ENCODE measurements around the gene LST1.
"Not testable (repeated sequence)": the region's sequence is repeated elsewhere in the genome, so short reads cannot be mapped to it uniquely, and the experiment has no call there.

Gene LST1

GRCh38 chr6:31581434-31582229 lies 4.4 kb upstream of the LST1 start:
- FAIRE-seq = no peak

GRCh38 chr6:31582230-31582643 lies 3.8 kb upstream of the LST1 start, which contains the start of gene LTB:
Gene LTB, minus strand, starts transcription at chr6:31582424. Its CDS starts 7 bp downstream, at chr6:31582417.
- FAIRE-seq = no peak

- no peak for FAIRE-seq
Measured at GRCh38 chr6:31585491-31585890, 586 bp upstream of the LST1 start.

GRCh38 chr6:31586599-31587281 lies 663 bp downstream of the LST1 start:
- FAIRE-seq = no peak

GRCh38 chr6:31587791-31588777 lies 2.0 kb downstream of the LST1 start:
- no peak for FAIRE-seq

GRCh38 chr6:31588871-31589650 lies 3.0 kb downstream of the LST1 start:
- FAIRE-seq = no peak

- not testable (repeated sequence) for FAIRE-seq
Measured at GRCh38 chr6:31590691-31591090, 4.6 kb downstream of the LST1 start.

- FAIRE-seq = no peak
Measured at GRCh38 chr6:31592396-31592771, 6.3 kb downstream of the LST1 start.

GRCh38 chr6:31597006-31597405 lies 10.9 kb downstream of the LST1 start:
- FAIRE-seq = no peak

GRCh38 chr6:31607317-31607716 lies 21.2 kb downstream of the LST1 start:
- no peak for FAIRE-seq

- no peak for FAIRE-seq
Measured at GRCh38 chr6:31609519-31610406, 23.7 kb downstream of the LST1 start.

- FAIRE-seq = no peak
Measured at GRCh38 chr6:31610968-31611367, 24.9 kb downstream of the LST1 start.

DNA sequence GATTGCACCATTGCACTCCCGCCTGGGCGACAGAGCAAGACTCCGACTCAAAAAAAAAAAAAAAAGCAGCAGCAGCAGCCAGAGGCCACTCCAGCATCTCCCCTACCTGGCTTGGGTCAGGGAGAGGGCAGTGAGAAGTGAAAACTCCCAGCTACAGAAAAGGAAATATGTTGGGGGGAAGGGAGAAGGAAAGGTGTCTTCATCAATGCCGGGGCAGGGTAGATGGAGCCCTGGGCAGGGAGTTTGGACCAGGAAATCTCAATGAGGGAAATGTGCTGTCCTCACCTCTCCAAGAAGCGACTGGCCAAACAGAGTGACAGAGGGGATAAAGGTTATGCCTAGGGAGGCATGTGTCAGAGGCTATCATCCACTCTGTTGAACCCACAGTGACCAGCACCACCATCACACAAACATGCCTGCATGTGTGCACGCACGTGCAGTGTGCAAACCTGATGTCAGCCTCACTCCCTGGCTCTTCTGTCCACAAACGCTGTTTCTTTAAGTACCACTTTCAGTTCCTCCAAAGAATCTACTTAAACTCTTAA lies 28.1 kb downstream of the LST1 start:
- FAIRE-seq = no peak

- no peak for FAIRE-seq
Measured at GRCh38 chr6:31614684-31615578, 28.9 kb downstream of the LST1 start, which contains the start of gene AIF1. Gene AIF1, plus strand, starts transcription at chr6:31615234. Its CDS starts 96 bp downstream, at chr6:31615330.

DNA sequence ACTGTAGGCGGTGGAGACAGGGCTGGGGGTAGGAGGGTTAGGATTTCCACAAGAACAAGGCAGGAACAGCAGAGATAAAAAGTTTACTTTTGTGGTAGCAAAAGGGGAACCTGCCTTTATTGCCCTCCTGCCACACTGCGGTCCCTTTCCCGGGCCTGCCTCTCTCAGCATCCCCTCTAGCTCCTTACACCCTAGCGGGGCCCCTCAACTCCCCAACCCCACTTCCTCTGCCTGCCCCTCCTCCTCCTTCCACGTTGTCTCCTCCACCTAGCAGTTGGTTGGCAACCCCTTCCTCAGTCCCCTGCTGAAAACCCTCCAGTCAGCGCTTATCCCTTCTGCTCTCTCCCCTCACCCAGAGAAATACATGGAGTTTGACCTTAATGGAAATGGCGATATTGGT lies 29.7 kb downstream of the LST1 start:
- FAIRE-seq = no peak

GRCh38 chr6:31617010-31617409 lies 30.9 kb downstream of the LST1 start:
- FAIRE-seq = no peak

DNA sequence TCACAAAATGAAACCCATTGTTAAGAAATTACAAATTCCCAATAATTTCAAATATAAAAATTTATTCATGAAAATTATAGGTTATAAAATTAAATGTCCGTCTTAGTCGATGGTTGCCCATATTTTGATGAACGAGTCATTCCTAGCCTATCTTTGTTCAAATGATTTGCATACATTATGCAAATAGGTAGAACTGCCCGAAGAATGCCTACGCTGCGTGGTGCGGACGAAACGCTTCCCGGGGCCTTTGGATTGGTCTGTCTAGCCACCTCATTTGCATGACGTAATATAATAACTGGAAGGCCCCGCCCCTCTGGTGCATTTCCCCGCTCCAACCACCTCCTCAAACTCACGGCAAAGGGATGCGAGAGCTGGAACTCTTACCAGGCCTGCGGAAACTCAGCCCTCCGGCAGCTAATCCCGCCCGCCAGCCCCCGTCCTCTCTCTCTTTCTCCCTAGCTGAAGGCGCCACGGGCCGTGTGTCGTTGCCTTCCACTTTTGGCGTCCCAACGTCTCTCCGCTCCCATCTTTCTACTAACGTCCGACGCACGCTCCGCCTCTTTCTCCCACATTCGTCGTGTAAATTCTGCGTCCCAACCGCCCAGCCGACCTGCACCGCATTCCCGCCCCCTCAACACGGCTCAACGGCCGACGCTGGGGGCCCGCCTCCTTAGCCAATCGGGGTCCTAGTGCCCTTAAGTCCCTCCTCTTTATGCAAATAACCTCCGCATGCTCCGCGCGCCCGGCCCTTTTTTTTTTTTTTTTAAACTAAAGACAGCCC lies 33.9 kb downstream of the LST1 start:
- FAIRE-seq = peak; percentile 98

DNA sequence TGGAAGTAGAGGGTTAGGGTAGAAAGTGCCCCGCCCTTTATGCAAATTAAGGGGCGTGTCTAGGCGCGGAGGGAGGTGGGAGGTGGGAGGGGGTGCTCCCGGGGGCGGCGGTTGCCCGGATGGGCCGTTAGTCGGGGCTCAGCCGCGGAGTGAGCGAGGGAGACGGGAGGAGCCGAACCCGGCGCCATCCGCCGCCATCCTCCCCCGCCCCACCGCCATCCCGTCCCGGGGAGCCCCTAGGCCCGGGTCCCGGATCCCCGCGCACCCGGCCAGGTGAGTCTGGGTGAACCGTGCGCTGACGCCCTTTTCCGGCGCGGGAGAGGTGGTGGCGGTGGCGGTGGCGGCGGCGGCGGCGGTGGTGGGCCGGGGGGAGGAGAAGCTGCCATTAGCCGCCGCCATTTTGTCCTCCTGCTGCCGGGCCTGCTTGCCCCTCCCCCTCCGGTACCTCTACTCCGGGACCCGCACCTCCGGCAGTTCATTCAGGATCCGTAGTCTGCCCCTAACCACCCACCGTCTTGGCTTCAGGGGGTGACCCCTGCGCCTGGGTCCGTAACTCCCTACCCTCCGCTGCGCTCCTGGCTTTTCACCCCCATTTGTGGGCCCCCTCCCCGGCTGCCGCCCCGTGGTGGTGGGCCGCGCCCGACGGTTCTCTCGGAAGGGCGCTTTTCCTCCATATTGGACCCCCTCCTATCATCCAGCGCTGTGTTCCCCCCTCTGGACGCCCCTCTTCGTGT lies 34.7 kb downstream of the LST1 start, which contains the start of gene PRRC2A:
Gene PRRC2A (plus strand): TSS at position 130 of the 734 bp plus-strand sequence. CDS start 2,075 bp downstream, outside the sequence.
- no peak for FAIRE-seq
